Natural killer cell (primary cell): ENCODE results near the gene C1orf21. TPM values are rescaled to one million over a fixed set of nuclear protein-coding genes. Genes with fewer than 3 reads are reported as not detected.

Source experiments
- ATAC-seq, 3 donors: fragments of 150-1000 bp in 2 of 3; fragments of 200-7000 bp in 1 of 3; cut with Tn5 transposase; 1 replicate in 1 of 3; 2 replicates in 2 of 3; pipeline ENCODE4 v1.10.0; 2021; ENCODE audit warnings: mild to moderate bottlenecking in 2 of 3, moderate library complexity in 2 of 3
- DNase-seq, 2 donors: peaks; one replicate each; pipeline versions ENCODE4 v3.0.0 to v3.0.0-alpha.2; 2013 to 2021; ENCODE audit warnings: mixed read lengths in 1 of 2
- H3K27ac ChIP-seq: one replicate; pipeline ENCODE4 v1.5.1; 2013; ENCODE audit warnings: mild to moderate bottlenecking, low read length
- H3K27me3 ChIP-seq: one replicate; pipeline ENCODE4 v1.6.1; 2013; ENCODE audit warnings: low read length; ENCODE audit not compliant: control insufficient read depth, insufficient read depth
- H3K36me3 ChIP-seq: one replicate; pipeline ENCODE4 v1.6.1; 2013; ENCODE audit warnings: low read length; ENCODE audit not compliant: control insufficient read depth, insufficient read depth
- H3K4me1 ChIP-seq: one replicate; pipeline ENCODE4 v1.6.1; 2013; ENCODE audit warnings: low read length; ENCODE audit not compliant: control insufficient read depth, insufficient read depth
- H3K4me3 ChIP-seq: one replicate; pipeline ENCODE4 v1.5.1; 2013; ENCODE audit warnings: low read length
- H3K9me3 ChIP-seq: one replicate; pipeline ENCODE4 v1.6.1; 2013; ENCODE audit warnings: low read length; ENCODE audit not compliant: control insufficient read depth, insufficient read depth
- H3K27ac Mint-ChIP-seq, 2 donors: one replicate each; pipeline ENCODE4 v1.8.0; 2022; ENCODE audit warnings: mild to moderate bottlenecking in 2 of 2, mixed read lengths in 2 of 2, moderate library complexity in 1 of 2
- H3K27me3 Mint-ChIP-seq, 2 donors: one replicate each; pipeline ENCODE4 v1.8.0; 2022; ENCODE audit warnings: low read depth in 2 of 2, mixed read lengths in 2 of 2
- H3K36me3 Mint-ChIP-seq: one replicate; pipeline ENCODE4 v1.8.0; 2022; ENCODE audit warnings: mixed read lengths
- H3K4me1 Mint-ChIP-seq, 2 donors: one replicate each; pipeline ENCODE4 v1.8.0; 2022; ENCODE audit warnings: mixed read lengths in 2 of 2
- H3K4me3 Mint-ChIP-seq: one replicate; pipeline ENCODE4 v1.8.0; 2022; ENCODE audit warnings: mild to moderate bottlenecking, moderate library complexity, mixed read lengths
- H3K9me3 Mint-ChIP-seq, 2 donors: one replicate each; pipeline ENCODE4 v1.8.0; 2022; ENCODE audit warnings: mixed read lengths in 2 of 2
- CTCF ChIP-seq: fragments of 200-600 bp; IDR thresholded peaks from one replicate; pipeline ENCODE4 v1.8.0; 2022; ENCODE audit warnings: antibody characterized with exemption
- WGBS: methylation state at CpG from one replicate; pipeline ENCODE4 v1.1.7; 2013; ENCODE audit warnings: missing lambda C conversion rate; ENCODE audit not compliant: insufficient coverage; 5-methylcytosine and 5-hydroxymethylcytosine counted together
- intact Hi-C: fragments of 100-400 bp; cut with micrococcal nuclease; formaldehyde crosslinking; loops from one replicate; pipeline ENCODE4 v1.14.2; 2022
- total RNA-seq, 4 donors: library from RNA; stranded (reverse); fragments of 120-200 nt in 1 of 4; gene quantifications; one replicate each; pipeline versions ENCODE4 v1.2.3 to v1.2.4, GENCODE V29; 2013 to 2022

Gene C1orf21
- total RNA-seq, 3 donors from 2014 or later (not counting 1 experiment from before 2014, with no cell fraction given): 84.3 to 111 (median 88.3) TPM

GRCh38 chr1:184418652-184419349 is 32.0 kb downstream of the C1orf21 start:
- Histone ChIP-seq H3K4me3 (no peak overlapping the region), H3K4me1 (peaks cover 10% of the 10 kb centered on the region), H3K27ac (no peak overlapping the region), H3K27me3 (no peaks in the 10 kb centered on the region), H3K36me3 (peaks cover 5% of the 10 kb centered on the region), H3K9me3 (no peaks in the 10 kb centered on the region)
- WGBS: 26% methylated on average over 3 of the region's 4 CpGs
- Mint-ChIP-seq H3K27ac (peak overlapping the region; percentile 67 to 74), H3K27me3 (no peaks in the 10 kb centered on the region), H3K36me3 (no peaks in the 10 kb centered on the region), H3K4me3 (peak overlapping the region; percentile 29), H3K4me1 (peaks cover 84 to 93% of the 10 kb centered on the region in 2 donors), H3K9me3 (no peaks in the 10 kb centered on the region)
- no peak for TF ChIP-seq CTCF
- intact Hi-C loops: loop anchor here (5.0 kb wide), 1 partner anchor 34 kb away; no protein-coding TSS in a partner anchor
- ATAC-seq (peak; percentile 19 to 57 (median 29)), DNase-seq (no peak)

GRCh38 chr1:184419350-184420161 is 32.7 kb downstream of the C1orf21 start:
- Histone ChIP-seq H3K4me3 (no peak overlapping the region), H3K27ac (no peak overlapping the region), H3K36me3 (no peaks in the 10 kb centered on the region), H3K27me3 (no peaks in the 10 kb centered on the region), H3K9me3 (no peaks in the 10 kb centered on the region), H3K4me1 (peaks cover 10% of the 10 kb centered on the region)
- no peak for ATAC-seq
- no peaks in the 10 kb centered on the region for H3K36me3 Mint-ChIP-seq
- H3K4me3 Mint-ChIP-seq: peak overlapping the region; percentile 32
- 92% methylated on average over 4 of the region's 5 CpGs for WGBS
- H3K27ac Mint-ChIP-seq: peak overlapping the region; percentile 67 to 74
- intact Hi-C loops: loop anchor here (5.0 kb wide), 1 partner anchor 33 kb away; no protein-coding TSS in a partner anchor
- no peaks in the 10 kb centered on the region for H3K27me3 Mint-ChIP-seq
- H3K4me1 Mint-ChIP-seq: peaks cover 84 to 93% of the 10 kb centered on the region in 2 donors
- no peak for DNase-seq
- no peaks in the 10 kb centered on the region for H3K9me3 Mint-ChIP-seq
- no peak for TF ChIP-seq CTCF

- WGBS: 94% methylated on average over 7 of the region's 9 CpGs
- Histone ChIP-seq H3K9me3 (no peaks in the 10 kb centered on the region), H3K27me3 (no peaks in the 10 kb centered on the region), H3K4me1 (peaks cover 15% of the 10 kb centered on the region), H3K27ac (no peak overlapping the region), H3K36me3 (no peaks in the 10 kb centered on the region), H3K4me3 (no peak overlapping the region)
- H3K36me3 Mint-ChIP-seq: no peaks in the 10 kb centered on the region
- H3K9me3 Mint-ChIP-seq: no peaks in the 10 kb centered on the region
- H3K4me1 Mint-ChIP-seq: peaks cover 88 to 96% of the 10 kb centered on the region in 2 donors
- no peak for TF ChIP-seq CTCF
- H3K27ac Mint-ChIP-seq: peak overlapping the region; percentile 49 to 74
- no peak overlapping the region for H3K4me3 Mint-ChIP-seq
- H3K27me3 Mint-ChIP-seq: no peaks in the 10 kb centered on the region
- DNase-seq (no peak), ATAC-seq (no peak)
- intact Hi-C loops: no loop called here
Observed at GRCh38 chr1:184422490-184423233, 35.8 kb downstream of the C1orf21 start.
